Activated CD4-positive, alpha-beta memory T cell treated with anti-CD3 and anti-CD28 coated beads, Interleukin-2, amount 10 ng/mL, durations not matched to agents 7 days and 5 days (primary cell): ENCODE data around the gene BBS7. TPM values are rescaled to one million over a fixed set of nuclear protein-coding genes. Genes with fewer than 3 reads are reported as not detected.

Source experiments
- CTCF ChIA-PET: fragments of 350-600 bp; sonication (Branson Sonifier 250); formaldehyde crosslinking; loops from one replicate; lab custom pipeline; 2021; ENCODE audit warnings: antibody characterized with exemption, inconsistent platforms; lab: Charles Lee
- POLR2A ChIA-PET: fragments of 350-600 bp; sonication (Branson Sonifier 250); formaldehyde crosslinking; loops from one replicate; lab custom pipeline; 2021; ENCODE audit warnings: antibody characterized with exemption; lab: Charles Lee
- DNase-seq: peaks from one replicate; pipeline ENCODE4 v3.0.0-alpha.2; 2020
- H3K27ac Mint-ChIP-seq: one replicate; pipeline ENCODE4 v1.8.0; 2021; ENCODE audit warnings: mild to moderate bottlenecking, mixed read lengths
- H3K27me3 Mint-ChIP-seq: one replicate; pipeline ENCODE4 v1.8.0; 2021; ENCODE audit warnings: mixed read lengths
- H3K36me3 Mint-ChIP-seq: one replicate; pipeline ENCODE4 v1.8.0; 2021; ENCODE audit warnings: low read depth, mixed read lengths
- H3K4me1 Mint-ChIP-seq: one replicate; pipeline ENCODE4 v1.8.0; 2021; ENCODE audit warnings: mixed read lengths
- H3K4me3 Mint-ChIP-seq: one replicate; pipeline ENCODE4 v1.8.0; 2021; ENCODE audit warnings: mild to moderate bottlenecking, mixed read lengths
- H3K9me3 Mint-ChIP-seq: one replicate; pipeline ENCODE4 v1.8.0; 2021; ENCODE audit warnings: mixed read lengths
- total RNA-seq, 2 experiments: library from RNA; stranded (reverse); gene quantifications; one replicate each; pipeline ENCODE4 v1.2.3, GENCODE V29; 2021

BBS7 gene
- 10 to 100 TPM; 16.2 to 16.9 TPM for total RNA-seq

DNA sequence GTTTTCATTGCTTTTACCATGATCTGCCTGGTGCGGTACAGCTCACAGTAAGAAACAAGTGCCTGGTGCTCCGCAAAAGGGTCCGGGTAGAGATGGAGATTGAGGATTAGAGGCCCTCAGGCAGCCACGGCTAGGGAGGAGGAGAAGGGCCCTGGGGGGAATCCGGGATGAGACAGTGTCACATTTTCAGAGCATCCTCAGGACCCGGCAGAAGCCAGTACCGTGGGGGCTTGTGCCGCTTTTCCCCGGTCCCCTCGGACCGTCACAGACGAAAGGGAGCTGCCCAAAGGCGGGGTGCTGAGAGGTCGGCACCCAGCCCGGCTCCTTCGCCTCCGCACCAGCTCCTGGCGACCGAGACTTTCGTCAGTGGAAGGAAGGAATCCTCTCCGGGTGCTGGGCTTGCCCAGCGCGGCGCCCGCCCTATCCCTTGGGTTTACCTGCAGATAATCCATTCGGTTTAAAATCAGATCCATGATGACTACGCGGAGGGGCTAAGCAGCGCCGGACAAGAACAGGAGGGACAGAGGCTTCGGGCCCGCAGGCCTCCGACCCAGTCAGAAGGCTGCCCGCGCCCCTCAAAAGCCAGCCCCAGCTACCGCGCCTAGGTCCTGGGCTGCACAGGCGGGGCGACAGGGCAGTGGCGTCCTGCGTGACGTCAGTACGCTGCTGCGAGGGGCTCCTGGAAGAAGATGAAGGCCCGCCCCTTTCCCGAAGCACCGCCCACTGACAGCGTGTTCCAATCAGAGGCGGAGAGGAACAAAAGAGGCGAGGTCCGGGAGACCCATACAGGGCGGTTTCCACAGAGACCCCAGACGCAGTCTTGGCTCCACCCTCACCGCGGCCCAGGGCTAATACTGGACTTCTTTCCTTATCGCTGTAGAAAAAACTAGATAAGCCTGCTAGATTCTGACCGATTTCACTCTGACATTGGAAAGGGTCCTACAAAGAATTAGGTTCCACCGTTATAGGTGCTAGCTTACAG, at the start of gene BBS7:
Gene BBS7 (minus strand): TSS at position 634 of the 982 bp plus-strand sequence. CDS start 161 bp downstream, at position 473.
- H3K4me3 Mint-ChIP-seq = peak within 1 kb of the TSS; percentile 94
- H3K4me1 Mint-ChIP-seq = peaks cover 19% of the 10 kb centered on the region
- ChIA-PET POLR2A (interaction anchor here (0.7 to 2.7 kb wide), 8 partner anchors 20 to 586 kb away, joined by 3 to 24 read pairs (median 4); partner anchors contain the start of genes CCNA2, EXOSC9 and IL2), CTCF (interaction anchor here (0.7 to 1.5 kb wide), 4 partner anchors 16 to 708 kb away, joined by 3 to 4 read pairs (median 4); no protein-coding TSS in a partner anchor)
- H3K27me3 Mint-ChIP-seq = peaks cover 9% of the 10 kb centered on the region
- H3K27ac Mint-ChIP-seq = peak within 1 kb of the TSS; percentile 80
- peaks cover 22% of the 10 kb centered on the region for H3K36me3 Mint-ChIP-seq
- peak; percentile 96 for DNase-seq
- H3K9me3 Mint-ChIP-seq = no peaks in the 10 kb centered on the region

- Mint-ChIP-seq H3K27ac (no peak overlapping the region), H3K4me3 (no peak overlapping the region), H3K9me3 (no peaks in the 10 kb centered on the region), H3K36me3 (no peaks in the 10 kb centered on the region), H3K27me3 (no peaks in the 10 kb centered on the region), H3K4me1 (peaks cover 7% of the 10 kb centered on the region)
- no peak for DNase-seq
- ChIA-PET POLR2A (no interaction called here), CTCF (no interaction called here)
These were observed 43.4 kb upstream of the BBS7 start for GRCh38 chr4:121913667-121914066.

DNA sequence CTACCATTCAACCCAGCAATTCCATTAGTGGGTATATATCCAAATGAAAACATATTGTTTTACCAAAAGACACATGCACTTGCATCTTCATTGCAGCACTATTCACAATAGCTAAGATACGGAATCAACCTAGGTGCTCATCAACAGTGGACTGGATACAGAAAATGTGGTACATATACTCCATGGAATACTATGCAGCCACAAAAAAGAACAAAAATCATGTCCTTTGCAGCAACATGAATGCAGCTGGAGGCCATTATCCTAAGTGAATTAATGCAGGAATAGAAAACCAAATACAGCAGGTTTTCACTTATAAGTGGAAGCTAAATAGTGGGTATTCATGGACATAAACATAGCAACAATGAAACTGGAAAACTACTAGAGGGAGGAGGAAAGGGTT, 38.1 kb upstream of the BBS7 start:
- Mint-ChIP-seq H3K4me3 (no peak overlapping the region), H3K9me3 (no peaks in the 10 kb centered on the region), H3K27ac (no peak overlapping the region), H3K27me3 (no peaks in the 10 kb centered on the region), H3K4me1 (no peaks in the 10 kb centered on the region), H3K36me3 (no peaks in the 10 kb centered on the region)
- ChIA-PET CTCF (no interaction called here), POLR2A (no interaction called here)
- no peak for DNase-seq

DNA sequence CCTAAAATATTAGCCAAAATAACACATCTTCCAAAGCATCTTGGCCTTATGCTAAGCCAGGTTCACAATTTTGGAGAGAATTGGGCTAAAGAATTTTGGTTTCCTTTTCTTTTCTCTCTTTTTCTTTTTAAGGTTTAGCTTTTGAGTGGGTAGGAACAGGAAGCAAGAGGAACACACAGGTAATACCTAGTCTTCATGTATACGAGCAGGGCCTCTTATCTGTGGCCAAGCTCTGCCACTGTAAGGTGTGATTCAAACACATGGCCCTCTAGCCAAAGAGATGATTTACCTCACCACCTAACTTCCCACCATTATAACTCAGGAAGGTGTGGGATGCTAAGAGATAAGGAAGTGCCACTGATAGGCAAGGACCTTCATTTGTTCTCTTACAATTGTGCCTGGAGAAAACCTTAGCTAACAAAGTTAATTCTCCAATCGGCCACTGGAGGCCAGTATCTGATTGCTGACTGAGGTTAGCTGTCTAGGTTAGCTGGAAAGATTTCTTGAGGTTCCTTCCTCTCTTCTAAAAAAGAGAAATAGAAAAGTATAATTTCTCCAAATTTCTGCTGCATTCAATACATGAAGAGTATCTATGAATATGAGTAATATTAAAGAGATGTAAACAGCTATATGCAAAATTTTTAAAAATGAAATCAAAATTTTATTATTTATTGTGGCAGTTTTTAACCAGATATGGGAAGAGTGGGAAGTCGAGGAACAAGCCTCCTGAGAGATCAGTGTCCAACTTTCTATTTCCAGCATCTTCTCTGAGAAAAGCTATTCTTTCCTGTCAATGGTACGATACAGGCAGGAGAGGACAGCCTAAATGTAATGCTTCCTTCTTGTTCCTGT, 30.1 kb upstream of the BBS7 start:
- ChIA-PET CTCF (interaction anchor here (0.8 to 2.7 kb wide), 28 partner anchors 9 to 1030 kb away, joined by 3 to 36 read pairs (median 4); no protein-coding TSS in a partner anchor), POLR2A (interaction anchor here (1.3 kb wide), 1 partner anchor 678 kb away, joined by 4 read pairs; no protein-coding TSS in a partner anchor)
- H3K4me1 Mint-ChIP-seq = peaks cover 4% of the 10 kb centered on the region
- H3K36me3 Mint-ChIP-seq = no peaks in the 10 kb centered on the region
- no peak overlapping the region for H3K4me3 Mint-ChIP-seq
- H3K9me3 Mint-ChIP-seq = no peaks in the 10 kb centered on the region
- H3K27me3 Mint-ChIP-seq = no peaks in the 10 kb centered on the region
- DNase-seq = peak; percentile 56
- no peak overlapping the region for H3K27ac Mint-ChIP-seq

- H3K27me3 Mint-ChIP-seq = no peaks in the 10 kb centered on the region
- POLR2A ChIA-PET = no interaction called here
- no peaks in the 10 kb centered on the region for H3K9me3 Mint-ChIP-seq
- peak; percentile 20 for DNase-seq
- CTCF ChIA-PET = interaction anchor here (1.0 kb wide), 1 partner anchor 679 kb away, joined by 4 read pairs; no protein-coding TSS in a partner anchor
- H3K27ac Mint-ChIP-seq = no peak overlapping the region
- H3K4me1 Mint-ChIP-seq = peaks cover 4% of the 10 kb centered on the region
- no peak overlapping the region for H3K4me3 Mint-ChIP-seq
- H3K36me3 Mint-ChIP-seq = no peaks in the 10 kb centered on the region
These were observed 27.9 kb upstream of the BBS7 start for GRCh38 chr4:121898150-121898549.

- CTCF ChIA-PET = no interaction called here
- H3K27me3 Mint-ChIP-seq = peaks cover 35% of the 10 kb centered on the region
- H3K9me3 Mint-ChIP-seq = no peaks in the 10 kb centered on the region
- H3K27ac Mint-ChIP-seq = no peak overlapping the region
- H3K4me1 Mint-ChIP-seq = no peaks in the 10 kb centered on the region
- no peak for DNase-seq
- H3K4me3 Mint-ChIP-seq = no peak overlapping the region
- H3K36me3 Mint-ChIP-seq = no peaks in the 10 kb centered on the region
- POLR2A ChIA-PET = no interaction called here
These were observed 17.9 kb upstream of the BBS7 start for GRCh38 chr4:121888134-121888533.

DNA sequence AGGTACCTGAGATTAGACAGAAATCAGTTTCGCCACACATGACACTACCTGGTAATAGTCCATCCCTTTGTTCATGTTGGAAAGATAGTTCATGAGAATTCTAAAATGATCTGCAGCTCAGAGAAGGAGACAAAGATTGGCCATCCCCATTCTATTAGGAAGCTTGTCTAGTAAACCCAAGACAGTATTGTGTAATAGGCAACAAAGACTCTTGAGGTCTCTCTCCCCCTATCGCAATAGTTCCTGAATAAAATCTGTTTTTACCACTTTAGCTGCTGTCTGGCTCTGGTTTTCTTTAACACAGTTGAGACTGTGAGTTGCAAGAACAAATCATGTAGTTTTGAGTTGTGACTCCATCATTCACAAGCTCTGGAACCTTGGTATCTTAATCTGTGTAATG, 14.8 kb upstream of the BBS7 start:
- Mint-ChIP-seq H3K27me3 (peaks cover 40% of the 10 kb centered on the region), H3K36me3 (no peaks in the 10 kb centered on the region), H3K4me1 (no peaks in the 10 kb centered on the region), H3K27ac (no peak overlapping the region), H3K4me3 (no peak overlapping the region), H3K9me3 (no peaks in the 10 kb centered on the region)
- ChIA-PET POLR2A (no interaction called here), CTCF (interaction anchor here (1.0 to 1.4 kb wide), 2 partner anchors 15 kb away, joined by 3 read pairs; partner anchors contain the start of gene BBS7)
- DNase-seq = no peak

- peaks cover 47% of the 10 kb centered on the region for H3K27me3 Mint-ChIP-seq
- no peak overlapping the region for H3K27ac Mint-ChIP-seq
- DNase-seq = no peak
- H3K9me3 Mint-ChIP-seq = no peaks in the 10 kb centered on the region
- ChIA-PET POLR2A (no interaction called here), CTCF (no interaction called here)
- H3K36me3 Mint-ChIP-seq = no peaks in the 10 kb centered on the region
- no peak overlapping the region for H3K4me3 Mint-ChIP-seq
- no peaks in the 10 kb centered on the region for H3K4me1 Mint-ChIP-seq
These were observed 10.9 kb upstream of the BBS7 start for GRCh38 chr4:121881158-121881557.

DNA sequence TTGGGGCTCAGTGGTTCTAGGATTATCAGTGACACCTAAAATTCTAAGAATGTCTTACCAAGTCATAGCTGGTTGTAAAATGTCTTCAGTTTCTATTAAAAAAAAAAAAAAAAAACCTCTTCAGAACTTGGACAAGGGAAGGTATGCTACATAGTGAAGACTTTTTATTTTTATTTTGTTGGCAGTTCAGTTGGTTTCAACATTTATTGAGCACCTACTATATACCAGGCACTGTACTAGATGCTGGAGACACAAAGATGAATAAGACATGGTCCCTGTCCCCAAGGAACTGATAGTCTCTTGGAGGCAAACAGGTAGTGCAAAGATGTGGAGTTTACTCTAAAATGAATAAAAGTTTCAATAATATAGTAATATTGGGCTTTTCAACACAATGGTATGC, 8.9 kb upstream of the BBS7 start:
- Mint-ChIP-seq H3K9me3 (no peaks in the 10 kb centered on the region), H3K4me3 (no peak overlapping the region), H3K4me1 (no peaks in the 10 kb centered on the region), H3K27me3 (peaks cover 38% of the 10 kb centered on the region), H3K27ac (no peak overlapping the region), H3K36me3 (no peaks in the 10 kb centered on the region)
- POLR2A ChIA-PET = no interaction called here
- CTCF ChIA-PET = no interaction called here
- DNase-seq = no peak

DNA sequence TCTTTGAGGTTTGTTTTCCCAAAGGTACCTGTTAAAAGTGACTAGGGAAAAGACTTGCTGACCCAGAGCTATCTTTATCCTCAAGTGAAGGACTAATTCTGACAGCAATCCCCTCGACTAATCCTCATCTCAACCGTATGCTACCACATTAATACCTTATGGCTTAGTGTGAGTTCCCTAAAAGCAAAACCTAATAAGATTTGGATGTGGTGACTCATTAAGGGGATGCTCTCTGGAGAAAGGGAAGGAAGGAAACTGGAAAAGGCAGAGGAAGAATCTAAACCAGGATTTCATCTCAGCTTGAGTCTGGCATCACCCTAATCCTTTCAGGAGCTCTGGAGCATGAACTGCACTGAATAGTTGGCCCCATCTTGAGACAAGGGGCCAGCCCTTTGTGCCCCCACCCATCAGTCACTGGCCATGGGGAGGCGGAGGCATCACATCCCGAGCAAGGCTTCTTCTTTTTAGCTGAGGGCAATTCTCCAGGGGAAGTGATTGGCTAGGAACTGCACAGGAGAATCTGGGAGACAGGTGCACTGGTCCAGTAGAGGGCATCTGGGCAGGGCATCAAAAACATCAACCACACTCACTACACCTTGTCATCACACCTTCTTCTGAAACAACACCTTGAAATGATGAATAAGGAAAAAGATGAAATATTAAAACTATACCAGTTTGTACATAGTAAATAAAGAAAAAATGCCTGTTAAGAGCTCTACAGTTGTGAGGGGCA, 6.9 kb upstream of the BBS7 start:
- H3K9me3 Mint-ChIP-seq = no peaks in the 10 kb centered on the region
- peaks cover 36% of the 10 kb centered on the region for H3K27me3 Mint-ChIP-seq
- H3K4me3 Mint-ChIP-seq = no peak overlapping the region
- DNase-seq = no peak
- POLR2A ChIA-PET = interaction anchor here (0.6 kb wide), 1 partner anchor 263 kb away, joined by 3 read pairs; no protein-coding TSS in a partner anchor
- H3K4me1 Mint-ChIP-seq = no peaks in the 10 kb centered on the region
- CTCF ChIA-PET = no interaction called here
- H3K27ac Mint-ChIP-seq = no peak overlapping the region
- no peaks in the 10 kb centered on the region for H3K36me3 Mint-ChIP-seq

DNA sequence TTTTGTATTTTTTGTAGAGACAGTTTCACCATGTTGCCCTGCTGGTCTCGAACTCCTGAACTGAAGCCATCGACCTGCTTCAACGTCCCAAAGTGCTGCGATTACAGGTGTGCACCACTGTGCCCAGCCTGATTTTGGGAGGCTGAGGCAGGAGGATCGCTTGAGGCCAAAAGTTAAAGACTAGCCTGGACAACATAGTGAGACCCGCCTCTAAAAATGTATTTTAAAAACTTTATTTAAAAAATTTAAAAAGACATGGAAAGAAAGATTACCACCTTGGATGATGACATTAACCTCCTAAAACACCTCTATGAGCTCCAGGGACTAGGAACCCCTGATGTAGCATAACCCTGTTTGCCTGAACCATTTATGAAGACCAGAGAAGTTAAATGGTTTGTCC, 5.8 kb upstream of the BBS7 start:
- no peak overlapping the region for H3K4me3 Mint-ChIP-seq
- no peak for DNase-seq
- no peaks in the 10 kb centered on the region for H3K9me3 Mint-ChIP-seq
- no peaks in the 10 kb centered on the region for H3K36me3 Mint-ChIP-seq
- ChIA-PET CTCF (interaction anchor here (0.7 kb wide), 1 partner anchor 565 kb away, joined by 3 read pairs; no protein-coding TSS in a partner anchor), POLR2A (no interaction called here)
- H3K27ac Mint-ChIP-seq = no peak overlapping the region
- peaks cover under 1% of the 10 kb centered on the region for H3K4me1 Mint-ChIP-seq
- peaks cover 36% of the 10 kb centered on the region for H3K27me3 Mint-ChIP-seq

DNA sequence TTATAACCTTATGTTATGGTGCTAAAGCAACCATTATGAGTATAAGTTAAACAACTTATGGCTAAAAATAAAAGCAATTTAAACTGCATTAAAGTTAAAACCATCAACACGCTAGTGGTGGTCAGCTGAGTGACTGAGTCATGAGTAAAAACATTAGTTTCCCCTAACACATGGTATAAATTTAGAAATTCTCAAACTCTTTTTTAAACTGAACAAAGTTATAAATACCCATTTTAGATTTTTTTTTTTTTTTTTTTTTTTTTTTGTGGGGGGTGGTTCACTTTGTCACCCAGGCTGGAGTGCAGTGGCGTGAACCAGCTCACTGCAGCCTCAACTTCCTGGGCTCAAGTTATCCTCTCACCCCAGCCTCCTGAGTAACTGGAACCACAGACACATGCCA, 5.4 kb upstream of the BBS7 start:
- no peak for DNase-seq
- Mint-ChIP-seq H3K4me3 (no peak overlapping the region), H3K36me3 (no peaks in the 10 kb centered on the region), H3K27me3 (peaks cover 35% of the 10 kb centered on the region), H3K4me1 (peaks cover 5% of the 10 kb centered on the region), H3K27ac (no peak overlapping the region), H3K9me3 (no peaks in the 10 kb centered on the region)
- POLR2A ChIA-PET = no interaction called here
- CTCF ChIA-PET = interaction anchor here (0.7 to 1.0 kb wide), 2 partner anchors 40 to 565 kb away, joined by 3 to 5 read pairs; no protein-coding TSS in a partner anchor
